Stimulated activated CD8-positive, alpha-beta memory T cell treated with anti-CD3 and anti-CD28 coated beads, Interleukin-2, amount 100 ng/mL, for 48 hours (primary cell): ENCODE measurements around the gene EXOSC1.
A peak's percentile ranks its signal among the peaks of the same experiment; 100 is the strongest.
"Not testable (repeated sequence)": the region's sequence is repeated elsewhere in the genome, so short reads cannot be mapped to it uniquely, and the experiment has no call there.

Source experiments
- DNase-seq, 2 donors: peaks; one replicate each; pipeline ENCODE4 v3.0.0-alpha.2; 2020; ENCODE audit warnings: low read depth in 2 of 2

The EXOSC1 gene

GRCh38 chr10:97459111-97459510 is 13.3 kb upstream of the EXOSC1 start:
- DNase-seq: no peak

GRCh38 chr10:97456686-97457065 is 10.9 kb upstream of the EXOSC1 start:
- no peak for DNase-seq

DNA sequence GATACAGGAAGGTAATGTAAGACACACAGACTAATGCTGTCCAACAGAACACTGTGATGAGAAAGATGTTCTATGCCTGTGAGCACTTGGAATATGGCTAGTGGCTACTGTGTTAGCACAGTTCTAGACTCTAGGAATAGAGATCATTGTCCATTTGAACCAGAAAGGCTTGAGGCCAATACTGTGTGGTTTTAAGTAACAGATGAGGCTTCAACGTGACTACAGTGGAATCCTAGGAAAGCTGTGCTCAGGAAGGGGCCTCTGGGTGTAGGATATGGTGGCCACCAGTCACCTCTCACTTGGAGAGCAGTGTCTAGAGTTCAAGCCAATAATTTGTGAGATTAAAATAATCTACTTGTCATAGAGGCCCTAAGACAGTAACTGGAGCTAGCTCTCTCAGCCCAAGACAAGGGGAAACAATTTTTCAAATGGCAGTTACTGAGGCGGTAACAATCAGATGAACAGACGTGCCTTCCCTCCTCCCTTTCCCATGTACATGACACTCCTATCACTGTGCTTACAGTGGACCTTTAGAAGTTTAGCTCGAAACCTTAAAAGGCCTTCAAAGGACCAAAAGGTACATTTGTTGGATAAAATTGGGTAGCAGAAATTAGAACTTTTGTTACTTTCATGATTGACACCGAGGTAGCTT is 10.4 kb upstream of the EXOSC1 start:
- DNase-seq: no peak

- no peak for DNase-seq
Measured at GRCh38 chr10:97454330-97455036, 8.7 kb upstream of the EXOSC1 start.

DNA sequence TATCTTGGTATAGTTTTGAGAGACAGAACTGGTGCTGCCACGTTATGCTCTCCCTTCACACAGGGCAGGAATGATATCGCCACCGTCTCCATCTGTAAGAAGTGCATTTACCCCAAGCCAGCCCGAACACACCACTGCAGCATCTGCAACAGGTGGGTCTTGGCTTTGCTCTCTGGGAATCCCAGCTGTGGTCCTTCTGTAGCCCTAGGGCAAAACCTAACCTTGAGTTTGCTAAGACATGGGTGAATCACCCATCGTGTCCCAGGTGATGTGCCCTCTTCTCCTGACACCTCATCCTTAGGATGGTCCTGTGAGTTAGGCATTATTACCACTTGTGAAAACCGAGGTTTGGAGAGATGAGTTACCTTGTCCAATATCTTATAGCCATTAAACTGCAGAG is 6.5 kb upstream of the EXOSC1 start:
- DNase-seq: no peak

- DNase-seq: no peak
Measured at GRCh38 chr10:97451605-97452004, 5.8 kb upstream of the EXOSC1 start.

GRCh38 chr10:97450828-97451227 is 5.0 kb upstream of the EXOSC1 start:
- no peak for DNase-seq

- no peak for DNase-seq
Measured at GRCh38 chr10:97445357-97445721, 467 bp downstream of the EXOSC1 start.

- no peak for DNase-seq
Measured at GRCh38 chr10:97444212-97444611, 1.6 kb downstream of the EXOSC1 start.

GRCh38 chr10:97442277-97442676 is 3.5 kb downstream of the EXOSC1 start:
- DNase-seq: no peak

DNA sequence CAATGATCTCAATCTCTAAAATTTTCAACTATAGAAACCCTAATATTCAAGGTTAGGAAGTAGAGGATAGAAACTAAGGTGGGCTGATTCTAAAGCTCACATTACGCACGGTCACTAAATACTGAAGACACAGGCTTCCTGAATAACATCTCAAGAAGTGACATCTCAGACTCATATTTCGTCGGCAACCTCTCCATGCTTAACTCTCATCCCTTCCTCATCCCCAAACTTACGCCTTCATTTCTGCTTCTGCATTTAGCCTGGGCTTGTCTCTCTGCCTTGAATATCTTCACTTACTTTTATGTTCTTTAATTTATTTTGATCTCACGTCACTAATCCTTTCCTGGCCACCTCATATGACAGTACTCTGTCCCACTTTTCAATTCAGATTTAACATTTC is 10.6 kb downstream of the EXOSC1 start:
- DNase-seq: no peak

- DNase-seq: no peak
Measured at GRCh38 chr10:97434557-97434956, 11.2 kb downstream of the EXOSC1 start.

- DNase-seq: no peak
Measured at GRCh38 chr10:97434055-97434454, 11.8 kb downstream of the EXOSC1 start.

- no peak for DNase-seq
Measured at GRCh38 chr10:97428572-97428981, 17.2 kb downstream of the EXOSC1 start.

- DNase-seq: no peak
Measured at GRCh38 chr10:97427571-97428179, 18.1 kb downstream of the EXOSC1 start.

DNA sequence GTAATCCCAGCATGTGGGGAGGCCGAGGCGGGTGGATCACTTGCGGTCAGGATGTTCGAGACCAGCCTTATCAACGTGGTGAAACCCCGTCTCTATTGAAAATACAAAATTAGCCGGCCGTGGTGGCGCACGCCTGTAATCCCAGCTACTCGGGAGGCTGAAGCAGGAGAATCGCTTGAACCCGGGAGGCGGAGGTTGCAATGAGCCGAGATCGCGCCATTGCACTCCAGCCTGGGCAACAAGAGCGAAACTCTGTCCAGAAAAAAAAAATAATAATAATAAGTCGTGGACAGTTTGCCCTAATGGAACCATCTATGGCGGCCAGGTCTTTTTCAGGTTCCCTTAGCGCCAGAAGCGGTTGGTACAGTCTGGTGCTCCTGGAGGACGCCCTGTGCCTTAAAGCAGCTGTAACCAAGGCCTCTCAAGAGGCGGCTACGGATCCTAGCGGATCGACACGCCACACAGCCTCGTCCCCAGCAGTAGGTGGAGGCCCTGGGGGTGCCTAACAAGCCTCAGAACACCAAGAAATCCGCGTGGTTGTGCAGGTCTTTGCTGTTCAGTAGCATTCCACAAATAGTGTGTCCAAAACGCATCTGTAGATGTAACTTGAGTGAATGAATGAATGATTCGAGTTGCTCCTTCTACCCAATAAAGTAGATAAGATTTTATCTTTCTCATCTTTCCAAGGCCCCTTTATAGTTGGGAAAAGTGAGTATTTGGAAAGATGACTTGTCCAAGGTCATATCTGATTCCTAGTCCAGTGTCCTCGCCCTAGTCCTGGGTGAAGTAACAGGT is 18.8 kb downstream of the EXOSC1 start:
- DNase-seq: no peak

- peak; percentile 91 to 95 for DNase-seq
Measured at GRCh38 chr10:97425964-97426775, 19.6 kb downstream of the EXOSC1 start, which contains the start of gene PGAM1. TSS of gene PGAM1 (plus strand) at chr10:97426191. CDS start at chr10:97426308, 117 bp downstream.

- not testable (repeated sequence) for DNase-seq
Measured at GRCh38 chr10:97423757-97424098, 22.1 kb downstream of the EXOSC1 start.

DNA sequence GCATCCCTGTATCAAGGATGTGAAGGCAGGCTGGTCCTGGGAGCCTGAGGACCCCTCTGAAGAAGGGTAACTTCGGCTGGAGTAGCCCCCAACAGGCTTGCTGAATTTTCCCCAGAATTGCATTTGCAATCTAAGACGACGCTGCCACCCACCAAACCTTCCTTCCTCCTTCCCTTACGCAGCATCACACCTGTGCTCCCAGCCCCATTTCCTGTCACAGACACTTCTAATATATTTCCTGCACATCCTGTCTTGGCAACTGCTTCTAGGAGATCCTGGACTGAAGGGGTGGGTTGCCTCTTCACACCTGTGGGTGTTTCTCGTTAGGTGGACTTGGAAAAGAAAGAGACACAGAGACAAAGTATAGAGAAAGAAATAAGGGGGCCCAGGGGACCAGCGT is 29.2 kb downstream of the EXOSC1 start:
- no peak for DNase-seq

- no peak for DNase-seq
Measured at GRCh38 chr10:97412891-97413304, 32.9 kb downstream of the EXOSC1 start.

DNA sequence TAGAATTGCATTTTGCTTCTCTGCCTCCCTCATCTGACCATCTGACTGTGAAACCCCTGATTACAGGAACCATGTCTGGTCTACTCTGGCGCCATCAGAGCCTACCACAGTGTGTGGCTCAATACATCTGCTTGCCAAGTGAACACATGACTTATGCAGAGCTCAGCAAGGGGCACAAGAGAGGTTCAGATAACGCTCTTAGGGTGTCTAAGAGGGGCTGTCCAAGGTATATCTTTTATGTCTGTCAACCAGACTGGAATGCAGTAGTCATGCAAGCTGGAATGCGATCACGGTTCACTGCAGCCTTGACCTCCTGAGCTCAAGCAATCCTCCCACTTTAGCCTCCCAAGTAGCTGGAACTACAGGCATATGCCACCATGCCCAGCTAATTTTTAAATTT is 34.4 kb downstream of the EXOSC1 start:
- DNase-seq: no peak
